ENCODE results near the gene MED27.

GRCh38 chr9:131868766-131869165 is 210.9 kb downstream of the MED27 start:
- no peak for TF ChIP-seq RAD21 (IDR thresholded peaks at IDR 0.05; ENCODE audit: low read depth)
- no peak for TF ChIP-seq TAF1 (IDR thresholded peaks at IDR 0.05; ENCODE audit: low read depth)
- TF ChIP-seq, protein P1, sequence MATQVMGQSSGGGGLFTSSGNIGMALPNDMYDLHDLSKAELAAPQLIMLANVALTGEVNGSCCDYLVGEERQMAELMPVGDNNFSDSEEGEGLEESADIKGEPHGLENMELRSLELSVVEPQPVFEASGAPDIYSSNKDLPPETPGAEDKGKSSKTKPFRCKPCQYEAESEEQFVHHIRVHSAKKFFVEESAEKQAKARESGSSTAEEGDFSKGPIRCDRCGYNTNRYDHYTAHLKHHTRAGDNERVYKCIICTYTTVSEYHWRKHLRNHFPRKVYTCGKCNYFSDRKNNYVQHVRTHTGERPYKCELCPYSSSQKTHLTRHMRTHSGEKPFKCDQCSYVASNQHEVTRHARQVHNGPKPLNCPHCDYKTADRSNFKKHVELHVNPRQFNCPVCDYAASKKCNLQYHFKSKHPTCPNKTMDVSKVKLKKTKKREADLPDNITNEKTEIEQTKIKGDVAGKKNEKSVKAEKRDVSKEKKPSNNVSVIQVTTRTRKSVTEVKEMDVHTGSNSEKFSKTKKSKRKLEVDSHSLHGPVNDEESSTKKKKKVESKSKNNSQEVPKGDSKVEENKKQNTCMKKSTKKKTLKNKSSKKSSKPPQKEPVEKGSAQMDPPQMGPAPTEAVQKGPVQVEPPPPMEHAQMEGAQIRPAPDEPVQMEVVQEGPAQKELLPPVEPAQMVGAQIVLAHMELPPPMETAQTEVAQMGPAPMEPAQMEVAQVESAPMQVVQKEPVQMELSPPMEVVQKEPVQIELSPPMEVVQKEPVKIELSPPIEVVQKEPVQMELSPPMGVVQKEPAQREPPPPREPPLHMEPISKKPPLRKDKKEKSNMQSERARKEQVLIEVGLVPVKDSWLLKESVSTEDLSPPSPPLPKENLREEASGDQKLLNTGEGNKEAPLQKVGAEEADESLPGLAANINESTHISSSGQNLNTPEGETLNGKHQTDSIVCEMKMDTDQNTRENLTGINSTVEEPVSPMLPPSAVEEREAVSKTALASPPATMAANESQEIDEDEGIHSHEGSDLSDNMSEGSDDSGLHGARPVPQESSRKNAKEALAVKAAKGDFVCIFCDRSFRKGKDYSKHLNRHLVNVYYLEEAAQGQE (IDR thresholded peaks at IDR 0.05; ENCODE audit: low read depth) = no peak
- no peak for TF ChIP-seq EP300 (IDR thresholded peaks at IDR 0.05; ENCODE audit: borderline replicate concordance)
- TF ChIP-seq USF1 (IDR thresholded peaks at IDR 0.05) = no peak
- no peak for TF ChIP-seq FOXM1 (IDR thresholded peaks at IDR 0.05; ENCODE audit: borderline replicate concordance, low read depth)
- TF ChIP-seq CEBPB (IDR thresholded peaks at IDR 0.05) = no peak
- TF ChIP-seq CREB1 (IDR thresholded peaks at IDR 0.05; ENCODE audit: low read depth) = no peak

Measured in Ishikawa (cell line).